Upper lobe of right lung (tissue), 1 donor: Measurements from ENCODE around the gene LPP. TPM values are rescaled to one million over a fixed set of nuclear protein-coding genes. Genes with fewer than 3 reads are reported as not detected.
A peak's percentile ranks its signal among the peaks of the same experiment; 100 is the strongest.

Source experiments
- ATAC-seq: fragments of 200-7000 bp; cut with Tn5 transposase; one replicate; pipeline ENCODE4 v1.9.1; 2020; ENCODE audit warnings: mild to moderate bottlenecking, moderate library complexity
- DNase-seq: peaks from one replicate; pipeline ENCODE4 v3.0.0-alpha.2; 2020
- H3K27ac ChIP-seq: fragments of 200-600 bp; one replicate; pipeline ENCODE4 v1.8.0; 2022
- H3K27me3 ChIP-seq: fragments of 200-600 bp; one replicate; pipeline ENCODE4 v1.8.0; 2022; ENCODE audit warnings: mild to moderate bottlenecking
- H3K36me3 ChIP-seq: fragments of 200-600 bp; one replicate; pipeline ENCODE4 v1.8.0; 2022
- H3K4me1 ChIP-seq: fragments of 200-600 bp; one replicate; pipeline ENCODE4 v1.8.0; 2022
- H3K4me3 ChIP-seq: fragments of 200-600 bp; one replicate; pipeline ENCODE4 v1.8.0; 2022; ENCODE audit warnings: mild to moderate bottlenecking
- H3K9me3 ChIP-seq: fragments of 200-600 bp; one replicate; pipeline ENCODE4 v1.8.0; 2022
- CTCF ChIP-seq: fragments of 200-600 bp; IDR thresholded peaks from one replicate; pipeline ENCODE4 v1.8.0; 2022; ENCODE audit warnings: antibody characterized with exemption
- intact Hi-C: fragments of 100-400 bp; cut with DNase I; formaldehyde crosslinking; loops from one replicate; pipeline ENCODE4 v1.11.0; 2022
- total RNA-seq: library from RNA; stranded (reverse); fragmentation: NEBNext Ultra II Directional; extraction: Animal tissue kit (Norgen Biotek cat#: 25700); gene quantifications from one replicate; pipeline ENCODE4 v1.2.1, GENCODE V29; 2021
- donor health status: DM: no; HTN: yes; CAD: no; lungs with severe emphysema.

Gene LPP
- total RNA-seq, 1 donor from 2014 or later = 191 TPM

GRCh38 chr3:188822411-188822810 lies 668.5 kb downstream of the LPP start:
- no peaks in the 10 kb centered on the region for H3K27me3 ChIP-seq
- ATAC-seq (peak; percentile 5), DNase-seq (no peak)
- no peaks in the 10 kb centered on the region for H3K36me3 ChIP-seq
- TF ChIP-seq CTCF = no peak
- H3K4me1 ChIP-seq = peaks cover 19% of the 10 kb centered on the region
- no peak overlapping the region for H3K4me3 ChIP-seq
- intact Hi-C loops = no loop called here
- H3K27ac ChIP-seq = peak overlapping the region; percentile 3
- no peaks in the 10 kb centered on the region for H3K9me3 ChIP-seq

- no peak for TF ChIP-seq CTCF
- DNase-seq (no peak), ATAC-seq (no peak)
- H3K27ac ChIP-seq = no peak overlapping the region
- no peak overlapping the region for H3K4me3 ChIP-seq
- H3K27me3 ChIP-seq = no peaks in the 10 kb centered on the region
- H3K36me3 ChIP-seq = no peaks in the 10 kb centered on the region
- intact Hi-C loops = no loop called here
- H3K9me3 ChIP-seq = no peaks in the 10 kb centered on the region
- peaks cover 11% of the 10 kb centered on the region for H3K4me1 ChIP-seq
Measured at GRCh38 chr3:188824566-188824965, 670.6 kb downstream of the LPP start.

GRCh38 chr3:188825901-188826300 lies 671.9 kb downstream of the LPP start:
- Histone ChIP-seq H3K4me1 (peaks cover 11% of the 10 kb centered on the region), H3K9me3 (no peaks in the 10 kb centered on the region), H3K4me3 (no peak overlapping the region), H3K36me3 (no peaks in the 10 kb centered on the region), H3K27me3 (no peaks in the 10 kb centered on the region), H3K27ac (no peak overlapping the region)
- no peak for ATAC-seq
- no peak for TF ChIP-seq CTCF
- intact Hi-C loops = no loop called here
- DNase-seq = no peak

- no peak for TF ChIP-seq CTCF
- Histone ChIP-seq H3K36me3 (no peaks in the 10 kb centered on the region), H3K27ac (no peak overlapping the region), H3K9me3 (no peaks in the 10 kb centered on the region), H3K4me3 (no peak overlapping the region), H3K4me1 (peaks cover 11% of the 10 kb centered on the region), H3K27me3 (no peaks in the 10 kb centered on the region)
- intact Hi-C loops = no loop called here
- no peak for DNase-seq
- no peak for ATAC-seq
Measured at GRCh38 chr3:188826574-188826973, 672.6 kb downstream of the LPP start.

- Histone ChIP-seq H3K27me3 (no peaks in the 10 kb centered on the region), H3K9me3 (no peaks in the 10 kb centered on the region), H3K27ac (no peak overlapping the region), H3K4me1 (peaks cover 7% of the 10 kb centered on the region), H3K4me3 (no peak overlapping the region), H3K36me3 (no peaks in the 10 kb centered on the region)
- no peak for TF ChIP-seq CTCF
- intact Hi-C loops = no loop called here
- no peak for ATAC-seq
- DNase-seq = no peak
Measured at GRCh38 chr3:188827103-188827502, 673.1 kb downstream of the LPP start.

- no peak for TF ChIP-seq CTCF
- Histone ChIP-seq H3K9me3 (no peaks in the 10 kb centered on the region), H3K27ac (no peak overlapping the region), H3K4me3 (no peak overlapping the region), H3K27me3 (no peaks in the 10 kb centered on the region), H3K36me3 (no peaks in the 10 kb centered on the region), H3K4me1 (peaks cover 3% of the 10 kb centered on the region)
- intact Hi-C loops = no loop called here
- DNase-seq = no peak
- no peak for ATAC-seq
Measured at GRCh38 chr3:188827576-188827975, 673.6 kb downstream of the LPP start.
